IPS DF 6.9 (cell line): ENCODE measurements around the gene ACOT2.
"Not testable (repeated sequence)": the region's sequence is repeated elsewhere in the genome, so short reads cannot be mapped to it uniquely, and the experiment has no call there.

ENCODE experiments used
- DNase-seq: peaks from one replicate; pipeline ENCODE4 v3.0.0-alpha.2; 2013; ENCODE audit warnings: low read depth, low spot score
- H3K27ac ChIP-seq: one replicate; pipeline ENCODE4 v1.5.1; 2013; ENCODE audit warnings: low read length, control low read depth
- H3K27me3 ChIP-seq: 2 replicates; pipeline ENCODE4 v1.6.1; 2013; ENCODE audit warnings: mild to moderate bottlenecking, low read length; ENCODE audit not compliant: control insufficient read depth, insufficient read depth
- H3K36me3 ChIP-seq: 2 replicates; pipeline ENCODE4 v1.6.1; 2013; ENCODE audit warnings: low read length; ENCODE audit not compliant: control insufficient read depth, insufficient read depth
- H3K4me1 ChIP-seq: 2 replicates; pipeline ENCODE4 v1.6.1; 2013; ENCODE audit warnings: low read length; ENCODE audit not compliant: control insufficient read depth, insufficient read depth
- H3K4me3 ChIP-seq: 2 replicates; pipeline ENCODE4 v1.5.1; 2013; ENCODE audit warnings: mild to moderate bottlenecking, low read length
- H3K9me3 ChIP-seq: 2 replicates; pipeline ENCODE4 v1.6.1; 2013; ENCODE audit warnings: low read length, inconsistent platforms; ENCODE audit not compliant: control insufficient read depth, insufficient read depth
- WGBS: extraction: QIAGEN DNeasy Blood & Tissue Kit; methylation state at CpG from one replicate; pipeline ENCODE4 v1.1.7; 2013; ENCODE audit warnings: mixed read lengths, missing lambda C conversion rate; ENCODE audit not compliant: insufficient read length, insufficient coverage; 5-methylcytosine and 5-hydroxymethylcytosine counted together

Gene ACOT2

GRCh38 chr14:73569185-73569958 is at the start of gene ACOT2:
Gene ACOT2 (plus strand): TSS chr14:73569213. CDS start chr14:73569241, 28 bp downstream.
- not testable (repeated sequence) for DNase-seq, H3K27me3 ChIP-seq, H3K36me3 ChIP-seq, H3K4me1 ChIP-seq, H3K27ac ChIP-seq, H3K9me3 ChIP-seq
- whole genome bisulfite sequencing: no CpG with 5 or more reads among the region's 83 CpGs
- H3K4me3 ChIP-seq: peak within 1 kb of the TSS; percentile 48; the same call in 1 of the 2 replicates

GRCh38 chr14:73521229-73521628 is 47.8 kb upstream of the ACOT2 start:
- Histone ChIP-seq H3K36me3 (no peaks in the 10 kb centered on the region), H3K4me1 (no peaks in the 10 kb centered on the region), H3K27me3 (no peaks in the 10 kb centered on the region), H3K4me3 (no peak overlapping the region), H3K27ac (no peak overlapping the region), H3K9me3 (no peaks in the 10 kb centered on the region)
- no peak for DNase-seq
- WGBS: no CpG with 5 or more reads among the region's 4 CpGs

GRCh38 chr14:73524493-73524892 is 44.5 kb upstream of the ACOT2 start:
- no peaks in the 10 kb centered on the region for H3K4me1 ChIP-seq
- no CpG with 5 or more reads among the region's 4 CpGs for WGBS

GRCh38 chr14:73526036-73526984 is 42.7 kb upstream of the ACOT2 start:
- Histone ChIP-seq H3K27me3 (no peaks in the 10 kb centered on the region), H3K9me3 (no peaks in the 10 kb centered on the region), H3K4me1 (no peaks in the 10 kb centered on the region), H3K36me3 (no peaks in the 10 kb centered on the region), H3K4me3 (no peak overlapping the region), H3K27ac (no peak overlapping the region)
- DNase-seq: no peak
- no CpG with 5 or more reads among the region's 6 CpGs for WGBS

More at GRCh38 chr14:73524493-73524892, 44.5 kb upstream of the ACOT2 start:
- Histone ChIP-seq H3K9me3 (no peaks in the 10 kb centered on the region), H3K36me3 (no peaks in the 10 kb centered on the region), H3K27ac (no peak overlapping the region), H3K27me3 (no peaks in the 10 kb centered on the region), H3K4me3 (no peak overlapping the region)
- DNase-seq: no peak

GRCh38 chr14:73529356-73529755 is 39.7 kb upstream of the ACOT2 start:
- not testable (repeated sequence) for H3K9me3 ChIP-seq, H3K27ac ChIP-seq, H3K27me3 ChIP-seq, DNase-seq, H3K4me3 ChIP-seq, H3K4me1 ChIP-seq, H3K36me3 ChIP-seq
- no CpG with 5 or more reads among the region's 2 CpGs for WGBS

- no CpG with 5 or more reads among the region's 3 CpGs for WGBS
- H3K27me3 ChIP-seq, DNase-seq: not testable (repeated sequence)
Observed at GRCh38 chr14:73531971-73532370, 37.0 kb upstream of the ACOT2 start.

GRCh38 chr14:73537244-73538045 is 31.6 kb upstream of the ACOT2 start:
- H3K4me1 ChIP-seq, H3K36me3 ChIP-seq, H3K27ac ChIP-seq, DNase-seq, H3K27me3 ChIP-seq, H3K9me3 ChIP-seq: not testable (repeated sequence)
- no CpG with 5 or more reads among the region's 84 CpGs for WGBS
- H3K4me3 ChIP-seq: peak overlapping the region; percentile 21; the same call in 1 of the 2 replicates

More at GRCh38 chr14:73531971-73532370, 37.0 kb upstream of the ACOT2 start:
- not testable (repeated sequence) for H3K36me3 ChIP-seq, H3K4me3 ChIP-seq, H3K4me1 ChIP-seq, H3K27ac ChIP-seq, H3K9me3 ChIP-seq

GRCh38 chr14:73539017-73539416 is 30.0 kb upstream of the ACOT2 start:
- H3K27me3 ChIP-seq, H3K9me3 ChIP-seq, H3K4me1 ChIP-seq, H3K36me3 ChIP-seq, H3K27ac ChIP-seq, H3K4me3 ChIP-seq, DNase-seq: not testable (repeated sequence)
- WGBS: no CpG with 5 or more reads among the region's 5 CpGs

GRCh38 chr14:73542961-73543360 is 26.1 kb upstream of the ACOT2 start:
- H3K27ac ChIP-seq, DNase-seq, H3K4me1 ChIP-seq, H3K27me3 ChIP-seq, H3K9me3 ChIP-seq, H3K36me3 ChIP-seq, H3K4me3 ChIP-seq: not testable (repeated sequence)
- WGBS: no CpG with 5 or more reads among the region's 7 CpGs

- not testable (repeated sequence) for DNase-seq
Observed at GRCh38 chr14:73545353-73545752, 23.7 kb upstream of the ACOT2 start.

More at GRCh38 chr14:73545353-73545752, 23.7 kb upstream of the ACOT2 start:
- not testable (repeated sequence) for H3K4me3 ChIP-seq, H3K27me3 ChIP-seq, H3K27ac ChIP-seq, H3K36me3 ChIP-seq, H3K9me3 ChIP-seq, H3K4me1 ChIP-seq
- WGBS: no CpG with 5 or more reads among the region's 1 CpG
